IPS-NIHi7 (cell line): ENCODE measurements around the gene PDCL3.

Experiments used
- DNase-seq: peaks from one replicate; pipeline ENCODE4 v3.0.0; 2012; ENCODE audit warnings: mixed read lengths; ENCODE audit errors: extremely low spot score

PDCL3 gene

GRCh38 chr2:100560216-100560830 is 2.5 kb upstream of the PDCL3 start:
- no peak for DNase-seq

GRCh38 chr2:100561191-100561590 is 1.6 kb upstream of the PDCL3 start:
- no peak for DNase-seq

GRCh38 chr2:100563407-100564247 is 834 bp downstream of the PDCL3 start:
- DNase-seq: no peak

GRCh38 chr2:100568989-100569388 is 6.2 kb downstream of the PDCL3 start:
- DNase-seq: no peak

- no peak for DNase-seq
Observed at GRCh38 chr2:100571668-100572067, 8.9 kb downstream of the PDCL3 start.

GRCh38 chr2:100577777-100578176 is 15.0 kb downstream of the PDCL3 start:
- DNase-seq: no peak

GRCh38 chr2:100580367-100581276 is 17.8 kb downstream of the PDCL3 start:
- DNase-seq: no peak

GRCh38 chr2:100581277-100581612 is 18.5 kb downstream of the PDCL3 start:
- DNase-seq: no peak

- DNase-seq: no peak
Observed at GRCh38 chr2:100584816-100585215, 22.0 kb downstream of the PDCL3 start.

- no peak for DNase-seq
Observed at GRCh38 chr2:100588071-100588786, 25.4 kb downstream of the PDCL3 start.

- no peak for DNase-seq
Observed at GRCh38 chr2:100589527-100589926, 26.7 kb downstream of the PDCL3 start.

- no peak for DNase-seq
Observed at GRCh38 chr2:100592226-100592625, 29.4 kb downstream of the PDCL3 start.

- no peak for DNase-seq
Observed at GRCh38 chr2:100596465-100596864, 33.7 kb downstream of the PDCL3 start.

- DNase-seq: no peak
Observed at GRCh38 chr2:100599566-100599965, 36.8 kb downstream of the PDCL3 start.

- no peak for DNase-seq
Observed at GRCh38 chr2:100601661-100602060, 38.9 kb downstream of the PDCL3 start.

GRCh38 chr2:100603414-100603813 is 40.6 kb downstream of the PDCL3 start:
- DNase-seq: no peak

- peak; percentile 26 for DNase-seq
Observed at GRCh38 chr2:100603948-100604633, 41.3 kb downstream of the PDCL3 start.

- DNase-seq: no peak
Observed at GRCh38 chr2:100606332-100606725, 43.5 kb downstream of the PDCL3 start.

GRCh38 chr2:100606726-100607343 is 44.0 kb downstream of the PDCL3 start:
- DNase-seq: peak; percentile 70

GRCh38 chr2:100610381-100610831 is 47.6 kb downstream of the PDCL3 start:
- peak; percentile 79 for DNase-seq
